H9 (cell line): ENCODE measurements around the gene BACH2. TPM values are rescaled to one million over a fixed set of nuclear protein-coding genes. Genes with fewer than 3 reads are reported as not detected.

Experiments
- DNase-seq: peaks from one replicate; pipeline ENCODE4 v3.0.0-alpha.2; 2017
- H2AFZ ChIP-seq: one replicate; pipeline ENCODE4 v1.6.1; 2013; ENCODE audit warnings: mild to moderate bottlenecking, low read length, control low read depth, moderate library complexity
- H2AK5ac ChIP-seq: 2 replicates; pipeline ENCODE4 v1.6.1; 2013; ENCODE audit warnings: low read length, control low read depth, mixed read lengths; ENCODE audit not compliant: insufficient read length
- H2BK120ac ChIP-seq: one replicate; pipeline ENCODE4 v1.6.1; 2013; ENCODE audit warnings: low read depth, mild to moderate bottlenecking, low read length, control low read depth, inconsistent platforms; ENCODE audit not compliant: poor library complexity, severe bottlenecking
- H2BK12ac ChIP-seq: 2 replicates; pipeline ENCODE4 v1.6.1; 2013; ENCODE audit warnings: low read length, control low read depth, mixed read lengths, low read depth; ENCODE audit not compliant: insufficient read length
- H2BK15ac ChIP-seq: 2 replicates; pipeline ENCODE4 v1.6.1; 2013; ENCODE audit warnings: low read depth, low read length, control low read depth
- H2BK20ac ChIP-seq: one replicate; pipeline ENCODE4 v1.6.1; 2013; ENCODE audit warnings: low read depth, mild to moderate bottlenecking, low read length, control low read depth, inconsistent platforms; ENCODE audit not compliant: poor library complexity, severe bottlenecking
- H2BK5ac ChIP-seq: 2 replicates; pipeline ENCODE4 v1.6.1; 2013; ENCODE audit warnings: low read length, control low read depth, mixed read lengths; ENCODE audit not compliant: insufficient read length
- H3K14ac ChIP-seq: 2 replicates; pipeline ENCODE4 v1.6.1; 2013; ENCODE audit warnings: low read length, control low read depth; ENCODE audit not compliant: insufficient read depth
- H3K18ac ChIP-seq: 2 replicates; pipeline ENCODE4 v1.6.1; 2013; ENCODE audit warnings: low read depth, mild to moderate bottlenecking, mixed read lengths, low read length, control low read depth; ENCODE audit not compliant: insufficient read length
- H3K23ac ChIP-seq: 2 replicates; pipeline ENCODE4 v1.6.1; 2013; ENCODE audit warnings: low read length, control low read depth, mixed read lengths, low read depth; ENCODE audit not compliant: insufficient read length
- H3K23me2 ChIP-seq: 2 replicates; pipeline ENCODE4 v1.6.1; 2013; ENCODE audit warnings: low read depth, mild to moderate bottlenecking, mixed read lengths, low read length, control low read depth; ENCODE audit not compliant: insufficient read length, poor library complexity, severe bottlenecking
- H3K27ac ChIP-seq: 2 replicates; pipeline ENCODE4 v1.5.1; 2013; ENCODE audit warnings: low read length, control low read depth, mixed read lengths, low read depth; ENCODE audit not compliant: insufficient read length
- H3K27me3 ChIP-seq: 2 replicates; pipeline ENCODE4 v1.6.1; 2013; ENCODE audit warnings: low read length, control low read depth, inconsistent platforms; ENCODE audit not compliant: insufficient read depth
- H3K4ac ChIP-seq: 2 replicates; pipeline ENCODE4 v1.6.1; 2013; ENCODE audit warnings: low read depth, mild to moderate bottlenecking, control low read depth, inconsistent platforms, low read length, moderate library complexity
- H3K4me1 ChIP-seq: 2 replicates; pipeline ENCODE4 v1.6.1; 2013; ENCODE audit warnings: low read length, control low read depth, inconsistent platforms; ENCODE audit not compliant: insufficient read depth
- H3K4me2 ChIP-seq: 2 replicates; pipeline ENCODE4 v1.6.1; 2013; ENCODE audit warnings: low read length, control low read depth, mixed read lengths; ENCODE audit not compliant: insufficient read length, insufficient read depth
- H3K56ac ChIP-seq: 2 replicates; pipeline ENCODE4 v1.6.1; 2013; ENCODE audit warnings: low read depth, mild to moderate bottlenecking, mixed read lengths, low read length, control low read depth; ENCODE audit not compliant: insufficient read length
- H3K79me1 ChIP-seq: 2 replicates; pipeline ENCODE4 v1.6.1; 2013; ENCODE audit warnings: low read depth, mild to moderate bottlenecking, moderate library complexity, low read length, control low read depth, inconsistent platforms; ENCODE audit not compliant: insufficient read depth, poor library complexity, severe bottlenecking
- H3K79me2 ChIP-seq: 2 replicates; pipeline ENCODE4 v1.6.1; 2013; ENCODE audit warnings: low read length, control low read depth, inconsistent platforms; ENCODE audit not compliant: insufficient read depth
- H3K9ac ChIP-seq: 2 replicates; pipeline ENCODE4 v1.6.1; 2013; ENCODE audit warnings: low read length, control low read depth, mixed read lengths; ENCODE audit not compliant: insufficient read length; ENCODE audit errors: extremely low read depth
- H3K9me3 ChIP-seq: one replicate; pipeline ENCODE4 v1.6.1; 2013; ENCODE audit warnings: low read depth, low read length, inconsistent platforms; ENCODE audit not compliant: control insufficient read depth
- H3T11ph ChIP-seq: one replicate; pipeline ENCODE4 v1.6.1; 2013; ENCODE audit warnings: mild to moderate bottlenecking, low read length, control low read depth, inconsistent platforms
- H4K20me1 ChIP-seq: one replicate; pipeline ENCODE4 v1.6.1; 2013; ENCODE audit not compliant: control insufficient read depth, insufficient read length, insufficient read depth
- H4K5ac ChIP-seq: 2 replicates; pipeline ENCODE4 v1.6.1; 2013; ENCODE audit warnings: low read depth, mild to moderate bottlenecking, mixed read lengths, low read length, control low read depth; ENCODE audit not compliant: insufficient read length
- H4K8ac ChIP-seq: replicated peaks from 2 replicates; pipeline ENCODE4 v1.6.1; 2013; ENCODE audit warnings: low read length, control low read depth, mixed read lengths, low read depth; ENCODE audit not compliant: insufficient read length
- H4K91ac ChIP-seq: 2 replicates; pipeline ENCODE4 v1.6.1; 2013; ENCODE audit warnings: low read depth, mild to moderate bottlenecking, moderate library complexity, mixed read lengths, low read length, control low read depth; ENCODE audit not compliant: insufficient read length
- H3K27ac Mint-ChIP-seq, 3 experiments: 2 replicates in 2 of 3; 3 replicates in 1 of 3; pipeline ENCODE4 v1.8.0; 2020 to 2021; ENCODE audit warnings: mixed read lengths in 3 of 3, mild to moderate bottlenecking in 1 of 3, moderate library complexity in 1 of 3
- H3K27me3 Mint-ChIP-seq: 2 replicates; pipeline ENCODE4 v1.8.0; 2021; ENCODE audit warnings: low read depth, mild to moderate bottlenecking, moderate library complexity, mixed read lengths
- H3K36me3 Mint-ChIP-seq, 3 experiments: 2 replicates in 2 of 3; 3 replicates in 1 of 3; pipeline ENCODE4 v1.8.0; 2020 to 2021; ENCODE audit warnings: low read depth in 3 of 3, mixed read lengths in 3 of 3; ENCODE audit not compliant: insufficient read depth in 1 of 3
- H3K4me1 Mint-ChIP-seq, 2 experiments: 2 replicates each; pipeline ENCODE4 v1.8.0; 2020; ENCODE audit warnings: mixed read lengths in 2 of 2
- H3K4me3 Mint-ChIP-seq, 2 experiments: 2 replicates in 1 of 2; 3 replicates in 1 of 2; pipeline ENCODE4 v1.8.0; 2020 to 2021; ENCODE audit warnings: mild to moderate bottlenecking in 2 of 2, mixed read lengths in 2 of 2, moderate library complexity in 1 of 2
- H3K9me3 Mint-ChIP-seq, 2 experiments: 2 replicates in 1 of 2; 3 replicates in 1 of 2; pipeline ENCODE4 v1.8.0; 2020; ENCODE audit warnings: mild to moderate bottlenecking in 2 of 2, mixed read lengths in 2 of 2, moderate library complexity in 1 of 2
- CTCF ChIP-seq: fragments of 200-600 bp; sonication (generic); conservative IDR thresholded peaks from 3 replicates; pipeline ENCODE4 v1.8.0; 2021; ENCODE audit warnings: antibody characterized with exemption, mild to moderate bottlenecking
- WGBS: extraction: QIAGEN DNeasy Blood & Tissue Kit; methylation state at CpG from one replicate; pipeline ENCODE4 v1.1.7; 2013; ENCODE audit warnings: missing lambda C conversion rate, low lambda C conversion rate, mixed read lengths; ENCODE audit not compliant: insufficient read length; ENCODE audit errors: extremely low coverage; 5-methylcytosine and 5-hydroxymethylcytosine counted together
- total RNA-seq: library from RNA; stranded (reverse); gene quantifications from 2 replicates; pipeline ENCODE4 v1.2.1, GENCODE V29; 2021

The BACH2 gene
- total RNA-seq, 1 experiment from 2014 or later = 2.0 TPM

DNA sequence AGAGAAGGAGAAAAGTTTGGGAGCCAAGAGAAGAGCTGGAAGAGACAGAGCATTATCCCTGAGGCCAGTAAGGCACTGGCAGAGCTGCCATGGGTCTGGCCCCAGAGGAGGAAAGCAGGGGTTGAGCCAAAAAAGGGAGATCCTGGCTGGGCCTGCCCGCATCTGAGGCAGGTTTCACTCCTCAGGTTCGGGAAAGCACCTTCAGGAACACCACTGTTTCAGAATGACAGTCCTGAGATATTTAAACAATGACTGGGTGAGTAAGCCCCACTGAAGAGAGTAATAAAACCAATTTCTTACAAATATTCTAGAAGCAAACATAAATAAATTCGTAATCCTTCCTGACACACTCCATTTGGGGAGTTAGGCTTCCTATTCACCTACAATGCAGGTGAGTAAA, 152.2 kb downstream of the BACH2 start:
- Mint-ChIP-seq H3K27me3 (peaks cover 2% of the 10 kb centered on the region; the same call in 1 of the 2 replicates), H3K36me3 (no peaks in the 10 kb centered on the region), H3K27ac (no peak overlapping the region; a peak in 1 of 7 replicates), H3K9me3 (no peaks in the 10 kb centered on the region), H3K4me3 (no peak overlapping the region), H3K4me1 (no peaks in the 10 kb centered on the region)
- Histone ChIP-seq H4K91ac (no peak overlapping the region), H3K27me3 (no peaks in the 10 kb centered on the region), H3K4ac (no peak overlapping the region), H3K56ac (no peak overlapping the region), H3K79me1 (no peaks in the 10 kb centered on the region), H4K20me1 (no peaks in the 10 kb centered on the region), H2BK20ac (no peak overlapping the region), H3K14ac (no peak overlapping the region), H3K9ac (no peak overlapping the region), H2BK5ac (no peak overlapping the region), H2BK15ac (no peak overlapping the region), H2BK12ac (no peak overlapping the region), H2AK5ac (no peak overlapping the region), H3T11ph (no peak overlapping the region), H3K4me1 (no peaks in the 10 kb centered on the region), H3K4me2 (no peak overlapping the region), H3K79me2 (no peaks in the 10 kb centered on the region), H2AFZ (no peak overlapping the region), H3K27ac (no peak overlapping the region), H3K18ac (no peak overlapping the region), H2BK120ac (no peak overlapping the region), H4K8ac (no peak overlapping the region), H3K23me2 (no peaks in the 10 kb centered on the region), H4K5ac (no peak overlapping the region), H3K9me3 (no peaks in the 10 kb centered on the region), H3K23ac (no peak overlapping the region)
- WGBS = no CpG with 5 or more reads among the region's 3 CpGs
- TF ChIP-seq CTCF = no peak
- no peak for DNase-seq
